GM13977 (cell line): ENCODE results near the gene FCHO2.
"Not testable (repeated sequence)": the region's sequence is repeated elsewhere in the genome, so short reads cannot be mapped to it uniquely, and the experiment has no call there.

Experiments
- DNase-seq: peaks from one replicate; pipeline ENCODE4 v3.0.0; 2012; ENCODE audit warnings: low spot score
- in situ Hi-C: fragments of 300-500 bp; cut with MboI; formaldehyde crosslinking; loops from one replicate; pipeline ENCODE4 v1.12.0; 2022; ENCODE audit warnings: low sequenced_read_pairs, low pct_unique_long_range_greater_than_20kb, mixed read lengths, inconsistent platforms; ENCODE audit not compliant: unreplicated experiment
- TF ChIP-seq, protein P1 (sequence below): IDR thresholded peaks from 2 replicates; pipeline ENCODE4 v1.5.1; 2012; ENCODE audit warnings: mild to moderate bottlenecking, control low read depth; ENCODE audit not compliant: insufficient read depth; ENCODE audit errors: extremely low read depth, missing control alignments

Gene FCHO2

DNA sequence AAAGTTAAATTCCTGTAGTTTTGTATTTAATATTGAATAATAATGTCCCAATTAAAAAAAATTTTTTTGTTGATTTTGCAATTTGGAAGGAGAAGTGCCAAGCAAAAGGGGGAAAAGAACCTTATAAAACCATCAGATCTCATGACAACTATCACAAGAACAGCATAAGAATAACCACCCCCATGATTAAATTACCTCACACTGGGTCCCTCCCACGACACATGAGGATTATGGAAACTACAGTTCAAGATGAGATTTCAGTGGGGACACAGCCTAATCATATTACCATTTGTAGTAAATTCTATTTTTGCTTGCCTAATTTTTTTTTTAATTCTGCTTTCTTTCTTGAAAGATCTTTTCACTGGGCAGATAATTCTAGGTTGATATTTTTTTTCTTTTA, 33.4 kb upstream of the FCHO2 start:
- no peak for DNase-seq
- TF ChIP-seq, protein P1, sequence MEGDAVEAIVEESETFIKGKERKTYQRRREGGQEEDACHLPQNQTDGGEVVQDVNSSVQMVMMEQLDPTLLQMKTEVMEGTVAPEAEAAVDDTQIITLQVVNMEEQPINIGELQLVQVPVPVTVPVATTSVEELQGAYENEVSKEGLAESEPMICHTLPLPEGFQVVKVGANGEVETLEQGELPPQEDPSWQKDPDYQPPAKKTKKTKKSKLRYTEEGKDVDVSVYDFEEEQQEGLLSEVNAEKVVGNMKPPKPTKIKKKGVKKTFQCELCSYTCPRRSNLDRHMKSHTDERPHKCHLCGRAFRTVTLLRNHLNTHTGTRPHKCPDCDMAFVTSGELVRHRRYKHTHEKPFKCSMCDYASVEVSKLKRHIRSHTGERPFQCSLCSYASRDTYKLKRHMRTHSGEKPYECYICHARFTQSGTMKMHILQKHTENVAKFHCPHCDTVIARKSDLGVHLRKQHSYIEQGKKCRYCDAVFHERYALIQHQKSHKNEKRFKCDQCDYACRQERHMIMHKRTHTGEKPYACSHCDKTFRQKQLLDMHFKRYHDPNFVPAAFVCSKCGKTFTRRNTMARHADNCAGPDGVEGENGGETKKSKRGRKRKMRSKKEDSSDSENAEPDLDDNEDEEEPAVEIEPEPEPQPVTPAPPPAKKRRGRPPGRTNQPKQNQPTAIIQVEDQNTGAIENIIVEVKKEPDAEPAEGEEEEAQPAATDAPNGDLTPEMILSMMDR = no peak
- in situ Hi-C loops = no loop called here

DNA sequence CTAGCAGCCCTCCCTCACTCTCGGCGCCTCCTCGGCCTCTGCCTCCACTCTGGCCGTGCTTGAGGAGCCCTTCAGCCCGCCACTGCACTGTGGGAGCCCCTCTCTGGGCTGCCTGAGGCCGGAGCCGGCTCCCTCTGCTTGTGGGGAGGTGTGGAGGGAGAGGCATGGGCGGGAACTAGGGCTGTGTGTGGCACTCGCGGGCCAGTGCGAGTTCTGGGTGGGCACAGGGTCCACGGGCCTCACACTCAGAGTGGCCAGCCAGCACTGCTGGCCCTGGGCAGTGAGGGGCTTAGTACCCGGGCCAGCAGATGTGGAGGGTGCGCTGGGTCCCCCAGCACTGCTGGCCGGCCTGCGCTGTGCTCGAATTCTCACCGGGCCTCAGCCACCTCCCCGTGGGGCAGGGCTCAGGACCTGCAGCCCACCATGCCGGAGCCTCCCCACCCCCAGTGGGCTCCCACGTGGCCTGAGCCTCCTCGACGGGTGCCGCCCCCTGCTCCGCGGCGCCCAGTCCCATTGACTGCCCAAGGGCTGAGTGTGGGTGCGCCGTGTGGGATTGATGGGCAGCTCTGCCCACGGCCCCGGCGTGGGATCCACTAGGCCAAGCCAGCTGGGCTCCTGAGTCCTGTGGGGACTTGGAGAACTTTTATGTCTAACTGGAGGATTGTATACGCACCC, 30.4 kb upstream of the FCHO2 start:
- TF ChIP-seq, protein P1 = no peak
- in situ Hi-C loops = no loop called here
- no peak for DNase-seq

DNA sequence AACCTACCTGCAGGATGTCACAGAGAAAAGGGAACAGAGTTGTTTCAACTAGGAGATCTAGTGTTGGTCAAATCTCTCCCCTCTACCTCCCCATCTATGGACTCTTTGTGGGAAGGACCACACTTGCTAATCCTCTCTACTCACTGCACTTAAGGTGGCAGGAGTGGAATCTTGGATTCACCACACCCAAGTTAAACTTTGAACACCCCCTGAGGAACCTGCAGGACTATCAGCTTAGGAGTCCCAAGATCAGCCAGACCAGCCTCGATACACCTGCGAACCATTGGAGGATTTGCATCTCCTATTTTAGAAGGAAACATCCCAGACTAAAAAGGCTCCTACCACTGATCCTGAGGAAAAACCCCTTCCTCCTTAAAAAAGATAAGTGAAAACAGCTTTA, 23.2 kb upstream of the FCHO2 start:
- in situ Hi-C loops, DNase-seq: not testable (repeated sequence)

DNA sequence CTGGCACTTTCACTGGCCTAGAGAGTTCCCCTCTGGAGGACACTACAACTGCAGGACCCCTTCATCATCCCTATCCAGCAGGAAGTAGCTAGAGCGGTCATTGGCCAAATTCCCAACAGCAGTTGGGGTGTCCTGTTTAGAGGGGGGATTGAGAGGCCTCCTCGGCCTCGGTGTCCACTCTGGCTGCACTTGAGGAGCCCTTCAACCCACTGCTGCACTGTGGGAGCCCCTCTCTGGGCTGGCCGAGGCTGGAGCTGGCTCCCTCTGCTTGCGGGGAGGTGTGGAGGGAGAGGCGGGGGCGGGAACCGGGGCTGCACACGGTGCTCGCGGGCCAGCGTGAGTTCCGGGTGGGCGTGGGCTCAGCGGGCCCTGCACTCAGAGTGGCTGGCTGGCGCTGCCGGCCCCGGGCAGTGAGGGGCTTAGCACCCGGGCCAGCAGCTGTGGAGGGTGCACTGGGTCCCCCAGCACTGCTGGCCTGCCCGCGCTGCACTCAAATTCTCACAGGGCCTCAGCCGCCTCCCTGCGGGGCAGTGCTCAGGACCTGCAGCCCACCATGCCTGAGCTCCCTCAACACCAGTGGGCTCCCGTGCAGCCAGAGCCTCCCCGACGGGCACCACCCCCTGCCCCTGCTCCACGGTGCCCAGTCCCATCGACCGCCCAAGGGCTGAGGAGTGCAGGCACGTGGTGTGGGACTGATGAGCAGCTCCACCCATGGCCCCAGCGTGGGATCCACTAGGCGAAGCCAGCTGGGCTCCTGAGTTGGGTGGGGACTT, 20.7 kb upstream of the FCHO2 start:
- DNase-seq, in situ Hi-C loops: not testable (repeated sequence)

DNA sequence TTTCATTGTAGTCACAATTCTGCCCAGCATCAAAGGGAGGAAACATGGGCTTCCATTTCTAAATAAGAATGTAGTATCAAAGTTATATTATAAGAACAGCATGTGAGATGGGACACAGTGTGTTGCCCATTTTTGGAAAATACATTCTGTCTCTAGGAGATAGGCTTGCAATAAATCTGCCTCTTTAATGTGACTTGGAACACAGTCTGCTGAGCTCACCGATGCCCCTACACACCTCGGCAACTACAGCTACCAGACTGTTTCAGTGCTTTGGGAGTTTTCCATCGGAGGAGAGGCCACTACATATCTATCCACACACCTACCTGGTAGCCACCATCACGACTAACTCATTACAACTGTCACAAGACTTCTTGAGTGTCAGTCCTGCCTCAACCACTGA, 18.9 kb upstream of the FCHO2 start:
- TF ChIP-seq, protein P1 = no peak
- in situ Hi-C loops = no loop called here
- DNase-seq = no peak

DNA sequence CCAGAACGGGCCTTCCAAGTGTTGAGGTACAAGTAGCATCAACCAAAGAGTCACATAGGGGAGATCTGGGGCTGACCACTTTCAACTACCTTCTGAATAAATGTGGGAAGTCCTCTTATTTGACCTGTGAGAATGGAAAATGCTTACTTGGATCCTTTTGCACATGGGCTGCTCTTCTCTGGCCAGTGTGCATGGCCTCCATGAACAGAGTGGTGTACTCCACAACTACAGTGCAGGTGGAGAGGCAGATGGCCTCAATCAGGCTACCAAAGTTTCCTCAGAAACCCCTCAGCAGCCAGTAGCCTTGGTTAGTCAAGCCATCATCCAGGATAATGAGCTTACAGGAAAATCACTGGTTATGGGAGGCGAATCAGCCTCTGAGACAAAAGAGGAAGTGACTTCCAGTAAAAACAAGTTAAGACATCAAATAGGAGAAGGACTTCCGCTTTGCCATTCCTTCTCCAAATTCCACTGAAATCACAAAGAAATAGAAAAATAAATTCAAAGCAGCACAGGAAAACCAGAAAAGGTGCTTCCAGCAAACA, 18.3 kb upstream of the FCHO2 start:
- DNase-seq = no peak
- in situ Hi-C loops = no loop called here
- TF ChIP-seq, protein P1 = no peak

DNA sequence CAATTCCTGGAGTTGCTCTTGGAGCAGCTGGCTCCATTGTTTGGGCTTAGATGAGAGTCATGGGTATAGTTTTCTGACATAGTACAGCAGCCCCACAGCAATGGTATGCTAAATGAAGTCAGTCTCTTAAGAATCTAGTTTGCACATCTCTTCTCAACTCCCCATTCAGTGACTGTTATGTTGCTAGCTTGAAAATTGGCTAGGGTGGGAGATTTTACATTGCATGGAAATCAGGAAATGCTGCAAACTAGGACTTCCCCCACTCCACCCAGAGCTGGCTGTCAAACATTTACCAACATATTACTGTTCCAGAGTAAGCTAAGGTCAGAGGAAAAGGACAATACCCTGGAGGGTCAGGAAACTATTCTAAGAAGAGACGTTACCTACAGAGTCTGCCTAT, 17.6 kb upstream of the FCHO2 start:
- TF ChIP-seq, protein P1 = no peak
- in situ Hi-C loops = no loop called here
- DNase-seq = no peak
